Endothelial cell of umbilical vein (primary cell): ENCODE results near the gene CAPZA2. TPM values are rescaled to one million over a fixed set of nuclear protein-coding genes. Genes with fewer than 3 reads are reported as not detected.
"Not testable (repeated sequence)": the region's sequence is repeated elsewhere in the genome, so short reads cannot be mapped to it uniquely, and the experiment has no call there.

Source experiments
- BruUV-seq: library from RNA; stranded (reverse); fragments of 400-500 nt; replicated peaks from 2 replicates; lab custom pipeline; 2021; lab: Mats Ljungman, UMichigan
- CTCF ChIA-PET: fragments of 300-600, 350-600 bp; sonication (Branson Sonifier 250); formaldehyde crosslinking; loops from one replicate; lab custom pipeline; 2021; ENCODE audit warnings: antibody characterized with exemption, inconsistent platforms; lab: Charles Lee
- POLR2A ChIA-PET: fragments of 300-600, 350-600 bp; sonication (Branson Sonifier 250); formaldehyde crosslinking; loops from one replicate; lab custom pipeline; 2021; ENCODE audit warnings: antibody characterized with exemption, inconsistent platforms; lab: Charles Lee
- DNase-seq: peaks from one replicate; pipeline ENCODE4 v3.0.0-alpha.2; 2011; ENCODE audit warnings: low read depth, low spot score
- FAIRE-seq: peaks from 2 replicates; lab custom pipeline; 2011; peaks lifted over from hg19 to GRCh38; lab: Jason Lieb, UNC
- H2AFZ ChIP-seq: 2 replicates; pipeline ENCODE4 v1.6.0; 2012; ENCODE audit warnings: low read depth, low read length, control low read depth, inconsistent platforms
- H3K27ac ChIP-seq: 2 replicates; pipeline ENCODE4 v1.5.1; 2011; ENCODE audit warnings: low read depth, mild to moderate bottlenecking, control low read depth, low read length, moderate library complexity; ENCODE audit not compliant: insufficient read depth
- H3K27me3 ChIP-seq, 2 experiments: 2 replicates each; pipeline versions ENCODE4 v1.6.0 to v1.6.1; 2011; ENCODE audit warnings: low read length in 2 of 2, mixed read lengths in 1 of 2; ENCODE audit not compliant: control insufficient read depth in 2 of 2, insufficient read depth in 2 of 2
- H3K36me3 ChIP-seq, 2 experiments: 2 replicates in 1 of 2; 3 replicates in 1 of 2; pipeline ENCODE4 v1.5.1; 2011; ENCODE audit warnings: low read length in 2 of 2, mild to moderate bottlenecking in 1 of 2, moderate library complexity in 1 of 2; ENCODE audit not compliant: control insufficient read depth in 2 of 2, insufficient read depth in 2 of 2; ENCODE audit errors: extremely low read depth in 1 of 2
- H3K4me1 ChIP-seq: 3 replicates; pipeline ENCODE4 v1.5.1; 2011; ENCODE audit warnings: mild to moderate bottlenecking, low read length; ENCODE audit not compliant: control insufficient read depth, insufficient read depth; ENCODE audit errors: extremely low read depth
- H3K4me2 ChIP-seq: 2 replicates; pipeline ENCODE4 v1.6.1; 2011; ENCODE audit warnings: low read length, control low read depth, mixed read lengths; ENCODE audit not compliant: insufficient read depth
- H3K4me3 ChIP-seq, 3 experiments: fragments of 200-600 bp in 1 of 3; sonication (generic), shearing (Covaris generic) in 1 of 3; replicated peaks in 1 of 3; 2 replicates each; pipeline ENCODE4 v1.5.1; 2011 to 2016; ENCODE audit warnings: control low read depth in 3 of 3, low read length in 3 of 3, mild to moderate bottlenecking in 2 of 3, inconsistent platforms in 1 of 3, low read depth in 1 of 3, moderate library complexity in 1 of 3; ENCODE audit not compliant: insufficient read depth in 1 of 3
- H3K79me2 ChIP-seq: 2 replicates; pipeline ENCODE4 v1.6.0; 2012; ENCODE audit warnings: low read length, inconsistent platforms; ENCODE audit not compliant: control insufficient read depth, insufficient read depth
- H3K9ac ChIP-seq: replicated peaks from 2 replicates; pipeline ENCODE3; 2011; ENCODE audit warnings: low read length, control low read depth; ENCODE audit not compliant: insufficient read depth; ENCODE audit errors: extremely low read depth
- H3K9me1 ChIP-seq: replicated peaks from 3 replicates; pipeline ENCODE4 v1.6.0; 2011; ENCODE audit warnings: mild to moderate bottlenecking, low read length; ENCODE audit not compliant: control insufficient read depth, insufficient read depth; ENCODE audit errors: extremely low read depth
- H3K9me3 ChIP-seq: replicated peaks from 2 replicates; pipeline ENCODE4 v1.5.1; 2012; ENCODE audit warnings: low read length, inconsistent platforms; ENCODE audit not compliant: control insufficient read depth, insufficient read depth
- H4K20me1 ChIP-seq: replicated peaks from 2 replicates; pipeline ENCODE3; 2011; ENCODE audit warnings: mild to moderate bottlenecking, low read length; ENCODE audit not compliant: control insufficient read depth, insufficient read depth; ENCODE audit errors: extremely low read depth
- EZH2 ChIP-seq: IDR thresholded peaks from 2 replicates; pipeline ENCODE4 v1.6.1; 2012; ENCODE audit warnings: borderline replicate concordance, low read depth, mild to moderate bottlenecking, moderate library complexity, low read length, inconsistent platforms; ENCODE audit not compliant: severe bottlenecking
- POLR2A ChIP-seq: IDR thresholded peaks from 2 replicates; pipeline ENCODE4 v1.6.1; 2012; ENCODE audit warnings: low read depth, mild to moderate bottlenecking, control low read depth, low read length
- POLR2AphosphoS5 ChIP-seq: IDR thresholded peaks from 2 replicates; pipeline ENCODE4 v1.6.1; 2012; ENCODE audit warnings: low read depth, mild to moderate bottlenecking, control low read depth, low read length, moderate library complexity; ENCODE audit not compliant: insufficient read depth
- dilution Hi-C: fragments of 300-500 bp; cut with MboI; formaldehyde crosslinking; loops from one replicate; pipeline ENCODE4 v1.15.0; 2019; ENCODE audit warnings: low sequenced_read_pairs; ENCODE audit not compliant: extremely low pct_ligation_motif_present
- intact Hi-C: fragments of 100-400 bp; cut with micrococcal nuclease; formaldehyde crosslinking; loops from one replicate; pipeline ENCODE4 v1.10.0; 2022
- polyA plus RNA-seq, 4 experiments: library from polyadenylated mRNA; depleted of rRNA in 3 of 4; stranded (reverse) in 3 of 4; unstranded in 1 of 4; fragments of >200 nt; gene quantifications; 2 replicates each; pipeline versions ENCODE4 v1.2.1 to v1.2.3, GENCODE V29; 2011 to 2012; ENCODE audit warnings: missing spikeins in 1 of 4
- total RNA-seq: library from RNA; stranded (reverse); gene quantifications from 2 replicates; pipeline ENCODE4 v1.2.3, GENCODE V29; 2021
- TF ChIP-seq, protein P1 (sequence below), 2 donors: IDR thresholded peaks; 1 replicate in 1 of 2; 2 replicates in 1 of 2; pipeline ENCODE4 v1.5.1; 2011; ENCODE audit warnings: low read length in 2 of 2, mild to moderate bottlenecking in 2 of 2, moderate library complexity in 2 of 2, control low read depth in 1 of 2, inconsistent platforms in 1 of 2, low read depth in 1 of 2; ENCODE audit not compliant: insufficient read depth in 1 of 2; ENCODE audit errors: extremely low read depth in 1 of 2
- TF ChIP-seq, protein P2 (sequence below): IDR thresholded peaks from 2 replicates; pipeline ENCODE4 v1.6.1; 2011; ENCODE audit not compliant: insufficient read depth, insufficient read length

CAPZA2 gene
- total and polyA plus RNA-seq, 2 donors (not counting 3 experiments of a cell fraction or from before 2014, with no cell fraction given), result 48.1 to 347 TPM

DNA sequence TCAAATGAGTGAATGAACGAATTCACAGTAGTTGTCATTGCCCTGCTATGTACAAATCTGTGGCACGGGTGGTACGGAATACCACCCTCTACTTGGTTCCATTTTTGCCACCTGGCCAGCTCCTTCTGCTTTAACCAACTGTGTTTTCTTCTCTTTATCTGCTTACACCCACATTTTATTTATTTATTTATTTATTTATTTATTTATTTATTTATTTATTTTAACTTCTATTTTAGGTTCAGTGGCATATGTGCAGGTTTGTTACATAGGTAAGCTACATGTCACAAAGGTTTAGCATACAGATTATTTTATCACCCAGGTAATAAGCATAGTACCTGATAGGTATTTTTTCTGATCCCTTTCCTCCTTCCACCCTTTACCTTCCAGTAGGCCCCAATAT lies 42.2 kb upstream of the CAPZA2 start:
- Histone ChIP-seq H3K4me3 (no peak overlapping the region), H3K4me2 (no peak overlapping the region), H4K20me1 (no peaks in the 10 kb centered on the region), H3K4me1 (no peaks in the 10 kb centered on the region), H3K9me1 (no peaks in the 10 kb centered on the region), H3K27ac (no peak overlapping the region), H3K27me3 (no peaks in the 10 kb centered on the region), H3K9ac (no peak overlapping the region), H2AFZ (no peak overlapping the region), H3K36me3 (no peaks in the 10 kb centered on the region), H3K9me3 (no peaks in the 10 kb centered on the region), H3K79me2 (no peaks in the 10 kb centered on the region)
- dilution Hi-C loops (no loop called here), intact Hi-C loops (no loop called here)
- TF ChIP-seq POLR2AphosphoS5 (no peak), POLR2A (no peak), EZH2 (no peak)
- TF ChIP-seq, protein P1, sequence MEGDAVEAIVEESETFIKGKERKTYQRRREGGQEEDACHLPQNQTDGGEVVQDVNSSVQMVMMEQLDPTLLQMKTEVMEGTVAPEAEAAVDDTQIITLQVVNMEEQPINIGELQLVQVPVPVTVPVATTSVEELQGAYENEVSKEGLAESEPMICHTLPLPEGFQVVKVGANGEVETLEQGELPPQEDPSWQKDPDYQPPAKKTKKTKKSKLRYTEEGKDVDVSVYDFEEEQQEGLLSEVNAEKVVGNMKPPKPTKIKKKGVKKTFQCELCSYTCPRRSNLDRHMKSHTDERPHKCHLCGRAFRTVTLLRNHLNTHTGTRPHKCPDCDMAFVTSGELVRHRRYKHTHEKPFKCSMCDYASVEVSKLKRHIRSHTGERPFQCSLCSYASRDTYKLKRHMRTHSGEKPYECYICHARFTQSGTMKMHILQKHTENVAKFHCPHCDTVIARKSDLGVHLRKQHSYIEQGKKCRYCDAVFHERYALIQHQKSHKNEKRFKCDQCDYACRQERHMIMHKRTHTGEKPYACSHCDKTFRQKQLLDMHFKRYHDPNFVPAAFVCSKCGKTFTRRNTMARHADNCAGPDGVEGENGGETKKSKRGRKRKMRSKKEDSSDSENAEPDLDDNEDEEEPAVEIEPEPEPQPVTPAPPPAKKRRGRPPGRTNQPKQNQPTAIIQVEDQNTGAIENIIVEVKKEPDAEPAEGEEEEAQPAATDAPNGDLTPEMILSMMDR (IDR thresholded peaks at IDR 0.05; ENCODE audit: extremely low read depth in 1 of 2, insufficient read depth in 1 of 2, low read depth in 1 of 2, low read length in 2 of 2), result no peak
- TF ChIP-seq, protein P2, sequence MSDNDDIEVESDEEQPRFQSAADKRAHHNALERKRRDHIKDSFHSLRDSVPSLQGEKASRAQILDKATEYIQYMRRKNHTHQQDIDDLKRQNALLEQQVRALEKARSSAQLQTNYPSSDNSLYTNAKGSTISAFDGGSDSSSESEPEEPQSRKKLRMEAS, result no peak
- FAIRE-seq, result no peak
- no peak for DNase-seq
- POLR2A ChIA-PET, result no interaction called here
- CTCF ChIA-PET, result interaction anchor here (0.9 kb wide), 1 partner anchor 13 kb away, joined by 3 read pairs; no protein-coding TSS in a partner anchor
- BruUV-seq, result no TSS peak

DNA sequence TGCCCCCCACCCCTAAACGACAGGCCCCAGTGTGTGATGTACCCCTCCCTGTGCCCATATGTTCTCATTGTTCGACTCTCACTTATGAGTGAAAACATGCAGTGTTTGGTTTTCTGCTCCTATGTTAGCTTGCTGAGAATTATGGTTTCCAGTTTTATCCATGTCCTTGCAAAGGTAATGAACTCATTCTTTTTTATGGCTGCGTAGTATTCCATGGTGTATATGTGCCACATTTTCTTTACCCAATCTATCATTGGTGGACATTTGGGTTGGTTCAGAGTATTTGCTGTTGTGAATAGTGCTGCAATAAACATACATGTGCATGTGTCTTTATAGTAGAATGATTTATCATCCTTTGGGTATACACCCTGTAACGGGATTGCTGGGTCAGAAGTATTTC lies 40.7 kb upstream of the CAPZA2 start:
- H3K4me1 ChIP-seq, H3K4me3 ChIP-seq, H3K79me2 ChIP-seq, intact Hi-C loops, H2AFZ ChIP-seq, FAIRE-seq, DNase-seq, BruUV-seq, H3K4me2 ChIP-seq, dilution Hi-C loops, H3K27me3 ChIP-seq, H3K27ac ChIP-seq, H4K20me1 ChIP-seq, H3K9ac ChIP-seq, H3K36me3 ChIP-seq, POLR2A ChIA-PET, H3K9me3 ChIP-seq, H3K9me1 ChIP-seq: not testable (repeated sequence)
- CTCF ChIA-PET, result interaction anchor here (1.0 kb wide), 1 partner anchor 641 kb away, joined by 3 read pairs; no protein-coding TSS in a partner anchor
